Upper lobe of left lung (tissue), 4 donors: ENCODE results near the gene PARM1.

Experiments used
- POLR2A ChIP-seq, 4 donors: fragments of 450-650 bp; IDR thresholded peaks; one replicate each; pipeline ENCODE4 v1.5.1; 2016 to 2017; ENCODE audit warnings: antibody characterized with exemption in 4 of 4, mild to moderate bottlenecking in 2 of 4
- TF ChIP-seq, protein P1 (sequence below), 6 experiments: fragments of 450-650 bp in 4 of 6; fragments of 200-600 bp in 2 of 6; sonication (generic) in 2 of 6; IDR thresholded peaks; one replicate each; pipeline ENCODE4 v1.5.1; 2016 to 2019; ENCODE audit warnings: antibody characterized with exemption in 6 of 6

DNA sequence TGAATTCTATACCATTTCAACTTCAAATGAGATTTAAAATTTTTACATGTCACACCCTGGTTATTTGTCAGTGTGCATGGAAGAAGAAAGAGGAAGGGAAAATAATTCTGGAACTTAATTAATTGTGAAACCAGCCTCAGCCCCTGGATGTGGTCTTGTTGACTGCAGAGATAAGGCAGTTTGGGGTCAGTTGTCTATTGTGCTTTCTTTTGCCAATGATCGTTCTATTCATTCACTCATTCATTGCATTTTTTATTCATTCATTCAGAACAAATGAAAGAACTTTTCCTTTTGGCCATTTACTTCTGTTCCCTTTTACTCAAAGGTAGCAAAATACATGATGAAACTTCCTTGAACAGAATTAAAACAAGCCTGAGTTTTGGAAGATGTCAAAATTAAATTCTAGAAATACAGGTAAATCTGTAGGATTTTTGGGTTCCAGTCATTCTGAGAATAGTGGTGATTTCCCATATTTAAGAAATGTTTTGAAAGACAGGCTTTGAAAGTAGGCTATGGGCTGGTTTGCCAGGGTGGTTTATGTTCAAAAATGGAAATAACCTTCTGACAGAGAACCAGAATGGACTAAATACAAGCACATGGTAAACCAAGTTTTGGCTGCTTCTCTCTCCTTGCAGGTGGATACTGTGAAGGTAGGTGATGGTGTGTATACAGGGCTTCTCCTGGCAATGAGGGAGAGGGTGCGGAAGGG is 35.7 kb downstream of the PARM1 start:
- TF ChIP-seq, protein P1, sequence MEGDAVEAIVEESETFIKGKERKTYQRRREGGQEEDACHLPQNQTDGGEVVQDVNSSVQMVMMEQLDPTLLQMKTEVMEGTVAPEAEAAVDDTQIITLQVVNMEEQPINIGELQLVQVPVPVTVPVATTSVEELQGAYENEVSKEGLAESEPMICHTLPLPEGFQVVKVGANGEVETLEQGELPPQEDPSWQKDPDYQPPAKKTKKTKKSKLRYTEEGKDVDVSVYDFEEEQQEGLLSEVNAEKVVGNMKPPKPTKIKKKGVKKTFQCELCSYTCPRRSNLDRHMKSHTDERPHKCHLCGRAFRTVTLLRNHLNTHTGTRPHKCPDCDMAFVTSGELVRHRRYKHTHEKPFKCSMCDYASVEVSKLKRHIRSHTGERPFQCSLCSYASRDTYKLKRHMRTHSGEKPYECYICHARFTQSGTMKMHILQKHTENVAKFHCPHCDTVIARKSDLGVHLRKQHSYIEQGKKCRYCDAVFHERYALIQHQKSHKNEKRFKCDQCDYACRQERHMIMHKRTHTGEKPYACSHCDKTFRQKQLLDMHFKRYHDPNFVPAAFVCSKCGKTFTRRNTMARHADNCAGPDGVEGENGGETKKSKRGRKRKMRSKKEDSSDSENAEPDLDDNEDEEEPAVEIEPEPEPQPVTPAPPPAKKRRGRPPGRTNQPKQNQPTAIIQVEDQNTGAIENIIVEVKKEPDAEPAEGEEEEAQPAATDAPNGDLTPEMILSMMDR (IDR thresholded peaks at IDR 0.05): no peak
- TF ChIP-seq POLR2A (IDR thresholded peaks at IDR 0.05): no peak
